ENCODE measurements around the gene ITPKB.

The ITPKB gene

DNA sequence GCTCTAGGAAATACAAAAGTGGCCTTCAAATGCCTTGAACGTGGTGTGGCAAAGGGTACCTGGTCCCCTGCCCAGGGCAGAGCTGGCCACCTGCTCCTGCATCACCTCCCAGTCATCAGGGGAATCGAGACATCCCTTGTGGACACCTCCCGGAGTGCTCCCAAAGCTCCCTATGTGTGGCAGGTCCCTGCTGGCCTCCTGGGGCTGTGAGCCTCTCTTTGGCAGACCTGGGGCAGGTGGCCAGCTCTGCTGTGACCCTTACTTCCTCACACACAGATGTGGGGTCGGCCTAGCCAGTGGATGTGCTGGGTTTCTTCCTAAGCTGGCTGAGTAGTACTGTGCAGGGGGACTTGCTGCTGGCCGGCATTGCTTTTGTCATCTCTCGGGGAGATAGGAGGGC, 86.5 kb downstream of the ITPKB start:
- H3K4me1 ChIP-seq = peaks cover 0 to 42% (median 22%) of the 10 kb centered on the region in 4 donors
- intact Hi-C loops (cut with DNase I; ENCODE audit: low total_unique reads) = no loop called here
- DNase-seq = no peak

DNA sequence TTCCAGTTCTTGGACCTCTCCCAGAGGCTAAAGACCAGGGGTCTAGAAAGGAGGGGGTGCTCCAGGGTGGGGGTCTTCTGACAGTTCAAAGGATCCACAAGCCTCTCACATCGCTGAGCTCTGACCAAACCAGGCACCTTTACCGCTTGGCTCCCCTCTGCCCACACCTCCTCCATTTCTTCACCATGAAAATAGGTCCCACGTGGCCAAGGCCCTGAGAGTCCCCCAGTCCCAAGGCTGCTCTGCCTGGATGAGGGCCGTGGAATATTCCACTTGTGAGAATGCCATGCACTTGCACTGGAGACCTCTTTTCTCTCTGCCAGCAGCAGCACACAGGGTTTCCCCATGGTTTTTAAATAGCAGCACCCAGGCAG, 87.4 kb downstream of the ITPKB start:
- DNase-seq = no peak
- intact Hi-C loops (cut with DNase I; ENCODE audit: low total_unique reads) = no loop called here
- Histone ChIP-seq H3K36me3 (peaks cover 0 to 18% (median 17%) of the 10 kb centered on the region in 3 donors), H3K4me1 (peaks cover 0 to 33% (median 15%) of the 10 kb centered on the region in 4 donors), H3K4me3 (no peak overlapping the region), H3K27ac (no peak overlapping the region), H3K27me3 (no peaks in the 10 kb centered on the region), H3K9me3 (no peaks in the 10 kb centered on the region)
- TF ChIP-seq, protein P1, sequence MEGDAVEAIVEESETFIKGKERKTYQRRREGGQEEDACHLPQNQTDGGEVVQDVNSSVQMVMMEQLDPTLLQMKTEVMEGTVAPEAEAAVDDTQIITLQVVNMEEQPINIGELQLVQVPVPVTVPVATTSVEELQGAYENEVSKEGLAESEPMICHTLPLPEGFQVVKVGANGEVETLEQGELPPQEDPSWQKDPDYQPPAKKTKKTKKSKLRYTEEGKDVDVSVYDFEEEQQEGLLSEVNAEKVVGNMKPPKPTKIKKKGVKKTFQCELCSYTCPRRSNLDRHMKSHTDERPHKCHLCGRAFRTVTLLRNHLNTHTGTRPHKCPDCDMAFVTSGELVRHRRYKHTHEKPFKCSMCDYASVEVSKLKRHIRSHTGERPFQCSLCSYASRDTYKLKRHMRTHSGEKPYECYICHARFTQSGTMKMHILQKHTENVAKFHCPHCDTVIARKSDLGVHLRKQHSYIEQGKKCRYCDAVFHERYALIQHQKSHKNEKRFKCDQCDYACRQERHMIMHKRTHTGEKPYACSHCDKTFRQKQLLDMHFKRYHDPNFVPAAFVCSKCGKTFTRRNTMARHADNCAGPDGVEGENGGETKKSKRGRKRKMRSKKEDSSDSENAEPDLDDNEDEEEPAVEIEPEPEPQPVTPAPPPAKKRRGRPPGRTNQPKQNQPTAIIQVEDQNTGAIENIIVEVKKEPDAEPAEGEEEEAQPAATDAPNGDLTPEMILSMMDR (IDR thresholded peaks at IDR 0.05) = no peak

More for the DNA sequence above, 86.5 kb downstream of the ITPKB start:
- Histone ChIP-seq H3K27ac (no peak overlapping the region), H3K36me3 (peaks cover 0 to 9% (median 8%) of the 10 kb centered on the region in 3 donors), H3K27me3 (no peaks in the 10 kb centered on the region), H3K9me3 (no peaks in the 10 kb centered on the region), H3K4me3 (no peak overlapping the region)
- TF ChIP-seq, protein P1 (IDR thresholded peaks at IDR 0.05) = no peak

DNA sequence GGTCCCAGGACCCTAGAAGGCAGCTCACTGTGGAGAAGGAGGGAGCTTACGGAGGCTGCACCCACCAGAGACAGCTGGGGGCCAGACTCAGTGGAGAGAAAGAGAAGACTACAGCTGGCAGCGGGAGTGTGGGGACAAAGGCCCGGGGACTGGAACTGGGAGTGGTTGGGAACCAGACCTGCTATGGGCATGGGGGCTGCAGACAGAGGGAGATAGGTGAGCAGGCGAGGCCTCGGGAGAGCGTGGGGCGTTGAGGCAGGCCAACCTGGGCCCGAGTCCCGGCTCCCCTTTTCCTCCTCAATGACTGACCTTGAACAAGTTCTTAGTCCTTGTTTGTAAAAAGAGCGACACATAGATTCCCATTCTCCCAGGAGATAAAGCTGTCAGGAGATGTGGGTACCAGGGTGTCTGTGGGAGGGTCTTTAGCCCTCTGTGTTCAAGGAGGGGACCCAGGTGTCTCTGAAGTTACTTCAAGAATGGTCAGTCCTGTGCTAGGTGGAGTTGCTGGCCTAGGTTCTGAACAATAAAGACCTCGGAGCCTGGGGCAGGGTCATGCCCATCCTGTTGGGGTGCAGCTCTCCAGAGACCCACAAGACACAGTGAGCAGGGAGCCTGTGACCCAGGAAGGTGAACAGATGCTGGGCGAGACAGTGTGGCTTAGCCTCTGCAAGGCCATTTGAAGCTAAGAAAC, 87.9 kb downstream of the ITPKB start:
- no peak for DNase-seq
- no peak overlapping the region for H3K27ac ChIP-seq
- TF ChIP-seq, protein P1 (IDR thresholded peaks at IDR 0.05) = no peak
- peaks cover 0 to 23% (median 22%) of the 10 kb centered on the region in 3 donors for H3K36me3 ChIP-seq
- no peak overlapping the region for H3K4me3 ChIP-seq
- peaks cover 0 to 28% (median 9%) of the 10 kb centered on the region in 4 donors for H3K4me1 ChIP-seq
- no peaks in the 10 kb centered on the region for H3K27me3 ChIP-seq
- intact Hi-C loops (cut with DNase I; ENCODE audit: low total_unique reads) = no loop called here
- no peaks in the 10 kb centered on the region for H3K9me3 ChIP-seq

DNA sequence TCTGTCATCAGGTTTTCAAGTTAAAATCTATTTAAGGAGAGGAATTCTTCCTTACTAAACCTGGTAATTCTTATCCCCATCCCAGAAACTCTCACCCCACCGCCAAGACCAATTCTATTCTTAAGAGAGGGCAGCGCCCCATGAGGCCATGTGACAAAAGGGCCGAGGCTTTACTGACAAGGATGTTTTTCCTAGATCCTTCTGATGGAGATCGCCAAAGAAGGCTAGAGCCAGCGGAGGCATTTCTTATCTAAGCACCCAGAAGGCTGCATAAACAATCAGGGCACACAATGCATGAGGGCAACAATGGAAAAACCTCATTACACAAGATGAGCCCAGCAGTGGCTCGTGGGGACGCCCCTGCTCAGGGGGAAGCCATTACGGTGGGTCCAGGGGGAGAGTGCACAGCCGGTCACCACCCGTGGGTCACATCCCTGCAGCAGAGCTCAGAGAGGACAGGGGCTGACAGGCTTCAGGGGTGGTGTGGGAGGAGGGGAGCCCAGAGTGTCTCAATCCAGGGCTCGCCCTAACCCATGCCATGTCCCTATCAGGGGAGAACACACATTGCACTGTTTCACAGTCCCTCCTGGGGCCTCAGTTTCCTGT, 88.7 kb downstream of the ITPKB start:
- Histone ChIP-seq H3K27me3 (no peaks in the 10 kb centered on the region), H3K27ac (no peak overlapping the region), H3K4me1 (peaks cover 0 to 19% (median 5%) of the 10 kb centered on the region in 4 donors), H3K9me3 (no peaks in the 10 kb centered on the region), H3K36me3 (peaks cover 0 to 28% (median 22%) of the 10 kb centered on the region in 3 donors), H3K4me3 (no peak overlapping the region)
- TF ChIP-seq, protein P1 (IDR thresholded peaks at IDR 0.05) = no peak
- intact Hi-C loops (cut with DNase I; ENCODE audit: low total_unique reads) = no loop called here
- no peak for DNase-seq

DNA sequence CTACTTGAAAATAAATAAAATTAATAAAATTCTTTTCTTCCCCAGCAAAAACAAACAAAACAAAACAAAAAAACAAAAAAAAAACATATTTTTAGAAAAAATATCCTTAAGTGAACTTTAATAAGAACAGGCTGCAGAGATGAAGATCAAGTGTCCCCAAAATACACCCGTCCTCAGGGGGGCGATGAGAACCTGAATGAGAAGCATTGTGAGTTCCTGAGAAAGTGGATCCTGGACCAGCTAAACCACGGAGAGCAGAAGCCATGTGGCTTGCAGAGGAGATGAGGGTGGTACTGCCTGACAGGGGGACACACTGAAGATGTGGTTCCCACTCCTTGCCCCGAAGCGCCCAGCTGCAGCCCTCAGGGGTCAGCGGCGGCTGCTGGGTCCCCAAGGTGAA, 89.3 kb downstream of the ITPKB start:
- DNase-seq = peak in 1 of 2 donors; percentile 52
- TF ChIP-seq, protein P1 (IDR thresholded peaks at IDR 0.05) = peak in 1 of 2 experiments; percentile 14
- no peak overlapping the region for H3K27ac ChIP-seq
- peaks cover 0 to 28% (median 22%) of the 10 kb centered on the region in 3 donors for H3K36me3 ChIP-seq
- no peaks in the 10 kb centered on the region for H3K9me3 ChIP-seq
- H3K4me3 ChIP-seq = no peak overlapping the region
- peaks cover 0 to 15% (median 5%) of the 10 kb centered on the region in 4 donors for H3K4me1 ChIP-seq
- no peaks in the 10 kb centered on the region for H3K27me3 ChIP-seq
- intact Hi-C loops (cut with DNase I; ENCODE audit: low total_unique reads) = no loop called here

Data from tibial artery (tissue), 4 donors.